Esophagus muscularis mucosa (tissue), 4 donors: Measurements from ENCODE around the gene KRT28.

Experiments
- CTCF ChIP-seq, 3 experiments: fragments of 200-600 bp in 2 of 3; fragments of 450-650 bp in 1 of 3; sonication (generic) in 2 of 3; IDR thresholded peaks; one replicate each; pipeline ENCODE4 v1.5.1; 2017 to 2019; ENCODE audit warnings: antibody characterized with exemption in 3 of 3, mild to moderate bottlenecking in 2 of 3, moderate library complexity in 1 of 3
- EP300 ChIP-seq: sonication (generic); formaldehyde crosslinking; IDR thresholded peaks from one replicate; pipeline ENCODE4 v1.6.1; 2017; ENCODE audit warnings: antibody characterized with exemption
- POLR2A ChIP-seq: fragments of 450-650 bp; IDR thresholded peaks from one replicate; pipeline ENCODE4 v1.6.1; 2017; ENCODE audit warnings: antibody characterized with exemption, moderate library complexity, mild to moderate bottlenecking, low read depth
- POLR2AphosphoS5 ChIP-seq, 2 donors: sonication (generic); formaldehyde crosslinking; IDR thresholded peaks; one replicate each; pipeline ENCODE4 v1.6.1; 2017; ENCODE audit warnings: antibody characterized with exemption in 2 of 2

- no peak for TF ChIP-seq CTCF (IDR thresholded peaks at IDR 0.05)
- TF ChIP-seq POLR2AphosphoS5 (IDR thresholded peaks at IDR 0.05), result no peak
- no peak for TF ChIP-seq POLR2A
- no peak for TF ChIP-seq EP300
Observed at GRCh38 chr17:40810494-40810893, 10.7 kb upstream of the KRT28 start.
